Bronchial epithelial cell (primary cell): Measurements from ENCODE around the gene COX19. TPM values are rescaled to one million over a fixed set of nuclear protein-coding genes. Genes with fewer than 3 reads are reported as not detected.

Experiments
- DNase-seq: peaks from one replicate; pipeline ENCODE4 v3.0.0-alpha.2; 2010; ENCODE audit warnings: low read depth
- FAIRE-seq: peaks from 2 replicates; lab custom pipeline; 2011; peaks lifted over from hg19 to GRCh38; lab: Jason Lieb, UNC
- H3K27me3 ChIP-seq: 2 replicates; pipeline ENCODE4 v1.5.1; 2011; ENCODE audit warnings: low read length; ENCODE audit not compliant: control insufficient read depth, insufficient read depth
- H3K36me3 ChIP-seq: 2 replicates; pipeline ENCODE4 v1.5.1; 2011; ENCODE audit warnings: low read length; ENCODE audit not compliant: control insufficient read depth, insufficient read depth
- H3K4me3 ChIP-seq: 2 replicates; pipeline ENCODE4 v1.5.1; 2011; ENCODE audit warnings: mild to moderate bottlenecking, low read depth, low read length, control low read depth
- CTCF ChIP-seq: IDR thresholded peaks from 2 replicates; pipeline ENCODE4 v1.5.1; 2011; ENCODE audit warnings: mild to moderate bottlenecking, moderate library complexity, low read length, control low read depth, inconsistent platforms; ENCODE audit not compliant: insufficient read depth, severe bottlenecking
- total RNA-seq: library from RNA; depleted of rRNA; stranded (reverse); fragments of >200 nt; gene quantifications from 2 replicates; pipeline ENCODE4 v1.2.1, GENCODE V29; 2014

COX19 gene
- total RNA-seq, 1 donor from 2014 or later: 12.9 TPM

GRCh38 chr7:1021366-1021765, 46.0 kb upstream of the COX19 start:
- FAIRE-seq: no peak

GRCh38 chr7:1020849-1021251, 45.5 kb upstream of the COX19 start:
- TF ChIP-seq CTCF: no peak
- DNase-seq: no peak
- FAIRE-seq: no peak
- Histone ChIP-seq H3K4me3 (no peak overlapping the region), H3K27me3 (no peaks in the 10 kb centered on the region), H3K36me3 (peaks cover 20% of the 10 kb centered on the region)

More at GRCh38 chr7:1021366-1021765, 46.0 kb upstream of the COX19 start:
- Histone ChIP-seq H3K4me3 (no peak overlapping the region), H3K36me3 (peaks cover 24% of the 10 kb centered on the region), H3K27me3 (no peaks in the 10 kb centered on the region)
- TF ChIP-seq CTCF: no peak
- no peak for DNase-seq

GRCh38 chr7:1019789-1020610, 44.7 kb upstream of the COX19 start:
- FAIRE-seq (no peak), DNase-seq (no peak)
- no peak overlapping the region for H3K4me3 ChIP-seq
- no peak for TF ChIP-seq CTCF
- H3K27me3 ChIP-seq: no peaks in the 10 kb centered on the region
- H3K36me3 ChIP-seq: peaks cover 14% of the 10 kb centered on the region

- FAIRE-seq (no peak), DNase-seq (no peak)
- Histone ChIP-seq H3K27me3 (no peaks in the 10 kb centered on the region), H3K4me3 (no peak overlapping the region), H3K36me3 (peaks cover 12% of the 10 kb centered on the region)
- TF ChIP-seq CTCF: no peak
Measured at GRCh38 chr7:1019255-1019785, 44.0 kb upstream of the COX19 start.

- Histone ChIP-seq H3K4me3 (no peak overlapping the region), H3K27me3 (no peaks in the 10 kb centered on the region), H3K36me3 (peaks cover 10% of the 10 kb centered on the region)
- FAIRE-seq: no peak
- no peak for TF ChIP-seq CTCF
- DNase-seq: no peak
Measured at GRCh38 chr7:1018334-1018695, 43.0 kb upstream of the COX19 start.
